ENCODE measurements around the gene RANBP3L. TPM values are rescaled to one million over a fixed set of nuclear protein-coding genes. Genes with fewer than 3 reads are reported as not detected.

Gene RANBP3L
- total and polyA plus RNA-seq, 2 of the 4 experiments (the other 2 are of a cell fraction), result not detected

GRCh38 chr5:36311956-36312355 is 10.3 kb upstream of the RANBP3L start:
- H3K4me1 ChIP-seq (ENCODE audit: control insufficient read depth, insufficient read depth, low read length), result no peaks in the 10 kb centered on the region
- no TSS peak for BruUV-seq (replicated peaks)
- H2AK5ac ChIP-seq (ENCODE audit: low read depth, low read length), result no peak overlapping the region
- WGBS, 2 experiments (ENCODE audit: extremely low coverage in 2 of 2, insufficient read length in 1 of 2), result no CpG with 5 or more reads among the region's 1 CpG
- H2BK20ac ChIP-seq (ENCODE audit: low read depth, low read length), result no peak overlapping the region
- in situ Hi-C loops (cut with MboI; ENCODE audit: low sequenced_read_pairs), result no loop called here
- no peak for TF ChIP-seq FOS (IDR thresholded peaks at IDR 0.05; ENCODE audit: low read depth, low read length)
- TF ChIP-seq SMC3 (IDR thresholded peaks at IDR 0.05; ENCODE audit: low read depth, low read length), result no peak
- no peak for TF ChIP-seq RCOR1 (IDR thresholded peaks at IDR 0.05; ENCODE audit: insufficient replicate concordance, low read length)
- no peak for TF ChIP-seq RAD21 (IDR thresholded peaks at IDR 0.05; ENCODE audit: low read length)
- no peaks in the 10 kb centered on the region for H4K20me1 ChIP-seq (ENCODE audit: insufficient read depth, low read length)
- H3K4me2 ChIP-seq (ENCODE audit: low read depth, low read length), result no peak overlapping the region
- H3K4ac ChIP-seq (ENCODE audit: low read depth, low read length), result no peak overlapping the region
- no peaks in the 10 kb centered on the region for H3K79me1 ChIP-seq (ENCODE audit: low read depth in 1 of 2, low read length in 2 of 2)
- ChIA-PET CTCF (no interaction called here), POLR2A (ENCODE audit: unreplicated experiment) (no interaction called here)
- H3K14ac ChIP-seq (replicated peaks; ENCODE audit: low read depth, low read length), result no peak overlapping the region
- H3K9me3 ChIP-seq (ENCODE audit: control insufficient read depth, insufficient read depth, low read length), result no peaks in the 10 kb centered on the region
- dilution Hi-C loops (cut with HindIII; ENCODE audit: low sequenced_read_pairs, unreplicated experiment), result no loop called here
- H3K23ac ChIP-seq (ENCODE audit: low read depth, low read length), result no peak overlapping the region
- H2BK5ac ChIP-seq (ENCODE audit: low read depth, low read length, poor library complexity, severe bottlenecking), result no peak overlapping the region
- no peak overlapping the region for H4K8ac ChIP-seq (ENCODE audit: low read depth in 2 of 2, low read length in 2 of 2)
- H3K4me3 ChIP-seq (ENCODE audit: insufficient read depth, low read depth, low read length), result no peak overlapping the region
- no peak overlapping the region for H2BK120ac ChIP-seq (ENCODE audit: low read depth, low read length)
- no peak overlapping the region for H2AFZ ChIP-seq (replicated peaks; ENCODE audit: low read length, poor library complexity)
- intact Hi-C loops (cut with micrococcal nuclease), result no loop called here
- peaks cover 11% of the 10 kb centered on the region for H3K27me3 ChIP-seq (ENCODE audit: control insufficient read depth, insufficient read depth, low read length)
- no peak overlapping the region for H2AK9ac ChIP-seq (replicated peaks; ENCODE audit: low read depth, low read length, poor library complexity)
- H3K18ac ChIP-seq (ENCODE audit: low read depth, low read length), result no peak overlapping the region
- no peak overlapping the region for H4K91ac ChIP-seq (ENCODE audit: insufficient read depth, low read depth, low read length)
- DNase-seq (no peak), ATAC-seq (ENCODE audit: low read depth) (no peak)
- no peaks in the 10 kb centered on the region for H3K36me3 ChIP-seq (ENCODE audit: control insufficient read depth, insufficient read depth, low read length)
- no peak overlapping the region for H4K5ac ChIP-seq (ENCODE audit: low read depth, low read length)
- H3K56ac ChIP-seq (ENCODE audit: extremely low read depth, insufficient read depth, low read length), result no peak overlapping the region
- H2BK15ac ChIP-seq (ENCODE audit: low read depth, low read length), result no peak overlapping the region
- no peak overlapping the region for H3K27ac ChIP-seq (ENCODE audit: insufficient read depth, low read length)
- H3K9ac ChIP-seq (ENCODE audit: low read depth, low read length), result no peak overlapping the region
- no peaks in the 10 kb centered on the region for H3K9me1 ChIP-seq (ENCODE audit: insufficient read depth, low read length)

Measured in IMR-90 (cell line).